Measurements from ENCODE around the gene SLC39A7. TPM values are rescaled to one million over a fixed set of nuclear protein-coding genes. Genes with fewer than 3 reads are reported as not detected.

The SLC39A7 gene
- total and polyA plus RNA-seq, 2 of the 13 experiments (the other 11 are each of a cell fraction or from before 2014, with no cell fraction given) = 142 to 229 TPM

DNA sequence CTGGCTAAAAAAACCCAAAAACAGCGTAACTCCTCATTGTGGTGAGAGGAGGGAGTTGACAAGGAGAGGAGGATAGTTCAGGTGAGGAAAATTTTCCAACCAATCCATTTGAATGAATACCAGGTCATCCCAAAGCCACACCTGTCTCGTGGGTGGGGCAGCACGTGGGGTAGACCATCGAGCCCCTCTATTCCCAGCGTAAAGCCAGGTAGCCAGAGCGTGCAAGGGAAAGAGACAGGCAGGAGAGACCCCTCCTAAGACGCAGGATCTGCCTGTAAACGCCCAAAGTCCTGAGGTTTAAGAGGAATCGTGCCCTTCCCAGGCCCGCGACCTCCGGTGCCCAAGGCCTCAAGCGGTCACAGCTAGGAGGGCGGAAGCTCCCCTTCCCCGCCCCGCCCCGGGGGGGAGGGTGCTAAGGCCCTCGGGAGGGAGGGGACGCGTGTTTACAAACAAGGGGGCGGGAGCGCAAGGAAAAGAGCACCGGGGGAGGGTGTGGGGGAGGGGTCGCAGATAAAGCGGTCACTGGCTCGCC, 914 bp upstream of the SLC39A7 start (continued):
- TF ChIP-seq ZNF253 (CRISPR knock-in tag; IDR thresholded peaks at IDR 0.05; ENCODE audit: borderline replicate concordance) (peak; percentile 69; the same call in 1 of the 2 replicates), ATM (IDR thresholded peaks at IDR 0.05; ENCODE audit: borderline replicate concordance) (no peak), ARNTL (CRISPR knock-in tag; IDR thresholded peaks at IDR 0.05) (peak; percentile 90), RFX5 (IDR thresholded peaks at IDR 0.05; ENCODE audit: low read depth, low read length) (no peak), ZSCAN12 (CRISPR knock-in tag; IDR thresholded peaks at IDR 0.05) (no peak), HES4 (CRISPR knock-in tag; IDR thresholded peaks at IDR 0.05; ENCODE audit: borderline replicate concordance) (no peak; the same call in 1 of the 2 replicates), ZNF772 (CRISPR knock-in tag; IDR thresholded peaks at IDR 0.05) (peak; percentile 51; the same call in 1 of the 2 replicates), NR2F1 (CRISPR knock-in tag; IDR thresholded peaks at IDR 0.05) (peak in 1 of 2 experiments; percentile 54; a peak in 2 of 4 replicates), TAF15 (IDR thresholded peaks at IDR 0.05; ENCODE audit: low read depth, low read length, poor library complexity, severe bottlenecking) (peak; percentile 94), ZNF143 (CRISPR knock-in tag; IDR thresholded peaks at IDR 0.05) (no peak), KLF9 (CRISPR knock-in tag; IDR thresholded peaks at IDR 0.05; ENCODE audit: low read depth) (0 out of 2 replicates have a peak, but pooled peaks have one; percentile 17), ZSCAN20 (CRISPR knock-in tag; IDR thresholded peaks at IDR 0.05; ENCODE audit: borderline replicate concordance) (no peak), TOPORS (CRISPR knock-in tag; IDR thresholded peaks at IDR 0.05) (no peak), ZNF530 (CRISPR knock-in tag; IDR thresholded peaks at IDR 0.05; ENCODE audit: low read depth) (0 out of 2 replicates have a peak, but pooled peaks have one; percentile 19), TAF1 (CRISPR knock-in tag; IDR thresholded peaks at IDR 0.05) (no peak), SMARCE1 (IDR thresholded peaks at IDR 0.05; ENCODE audit: borderline replicate concordance) (no peak), ZFP1 (CRISPR knock-in tag; IDR thresholded peaks at IDR 0.05) (no peak)
- TF ChIP-seq, protein P1, sequence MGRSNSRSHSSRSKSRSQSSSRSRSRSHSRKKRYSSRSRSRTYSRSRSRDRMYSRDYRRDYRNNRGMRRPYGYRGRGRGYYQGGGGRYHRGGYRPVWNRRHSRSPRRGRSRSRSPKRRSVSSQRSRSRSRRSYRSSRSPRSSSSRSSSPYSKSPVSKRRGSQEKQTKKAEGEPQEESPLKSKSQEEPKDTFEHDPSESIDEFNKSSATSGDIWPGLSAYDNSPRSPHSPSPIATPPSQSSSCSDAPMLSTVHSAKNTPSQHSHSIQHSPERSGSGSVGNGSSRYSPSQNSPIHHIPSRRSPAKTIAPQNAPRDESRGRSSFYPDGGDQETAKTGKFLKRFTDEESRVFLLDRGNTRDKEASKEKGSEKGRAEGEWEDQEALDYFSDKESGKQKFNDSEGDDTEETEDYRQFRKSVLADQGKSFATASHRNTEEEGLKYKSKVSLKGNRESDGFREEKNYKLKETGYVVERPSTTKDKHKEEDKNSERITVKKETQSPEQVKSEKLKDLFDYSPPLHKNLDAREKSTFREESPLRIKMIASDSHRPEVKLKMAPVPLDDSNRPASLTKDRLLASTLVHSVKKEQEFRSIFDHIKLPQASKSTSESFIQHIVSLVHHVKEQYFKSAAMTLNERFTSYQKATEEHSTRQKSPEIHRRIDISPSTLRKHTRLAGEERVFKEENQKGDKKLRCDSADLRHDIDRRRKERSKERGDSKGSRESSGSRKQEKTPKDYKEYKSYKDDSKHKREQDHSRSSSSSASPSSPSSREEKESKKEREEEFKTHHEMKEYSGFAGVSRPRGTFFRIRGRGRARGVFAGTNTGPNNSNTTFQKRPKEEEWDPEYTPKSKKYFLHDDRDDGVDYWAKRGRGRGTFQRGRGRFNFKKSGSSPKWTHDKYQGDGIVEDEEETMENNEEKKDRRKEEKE (IDR thresholded peaks at IDR 0.05) = no peak
- TF ChIP-seq, protein P2, sequence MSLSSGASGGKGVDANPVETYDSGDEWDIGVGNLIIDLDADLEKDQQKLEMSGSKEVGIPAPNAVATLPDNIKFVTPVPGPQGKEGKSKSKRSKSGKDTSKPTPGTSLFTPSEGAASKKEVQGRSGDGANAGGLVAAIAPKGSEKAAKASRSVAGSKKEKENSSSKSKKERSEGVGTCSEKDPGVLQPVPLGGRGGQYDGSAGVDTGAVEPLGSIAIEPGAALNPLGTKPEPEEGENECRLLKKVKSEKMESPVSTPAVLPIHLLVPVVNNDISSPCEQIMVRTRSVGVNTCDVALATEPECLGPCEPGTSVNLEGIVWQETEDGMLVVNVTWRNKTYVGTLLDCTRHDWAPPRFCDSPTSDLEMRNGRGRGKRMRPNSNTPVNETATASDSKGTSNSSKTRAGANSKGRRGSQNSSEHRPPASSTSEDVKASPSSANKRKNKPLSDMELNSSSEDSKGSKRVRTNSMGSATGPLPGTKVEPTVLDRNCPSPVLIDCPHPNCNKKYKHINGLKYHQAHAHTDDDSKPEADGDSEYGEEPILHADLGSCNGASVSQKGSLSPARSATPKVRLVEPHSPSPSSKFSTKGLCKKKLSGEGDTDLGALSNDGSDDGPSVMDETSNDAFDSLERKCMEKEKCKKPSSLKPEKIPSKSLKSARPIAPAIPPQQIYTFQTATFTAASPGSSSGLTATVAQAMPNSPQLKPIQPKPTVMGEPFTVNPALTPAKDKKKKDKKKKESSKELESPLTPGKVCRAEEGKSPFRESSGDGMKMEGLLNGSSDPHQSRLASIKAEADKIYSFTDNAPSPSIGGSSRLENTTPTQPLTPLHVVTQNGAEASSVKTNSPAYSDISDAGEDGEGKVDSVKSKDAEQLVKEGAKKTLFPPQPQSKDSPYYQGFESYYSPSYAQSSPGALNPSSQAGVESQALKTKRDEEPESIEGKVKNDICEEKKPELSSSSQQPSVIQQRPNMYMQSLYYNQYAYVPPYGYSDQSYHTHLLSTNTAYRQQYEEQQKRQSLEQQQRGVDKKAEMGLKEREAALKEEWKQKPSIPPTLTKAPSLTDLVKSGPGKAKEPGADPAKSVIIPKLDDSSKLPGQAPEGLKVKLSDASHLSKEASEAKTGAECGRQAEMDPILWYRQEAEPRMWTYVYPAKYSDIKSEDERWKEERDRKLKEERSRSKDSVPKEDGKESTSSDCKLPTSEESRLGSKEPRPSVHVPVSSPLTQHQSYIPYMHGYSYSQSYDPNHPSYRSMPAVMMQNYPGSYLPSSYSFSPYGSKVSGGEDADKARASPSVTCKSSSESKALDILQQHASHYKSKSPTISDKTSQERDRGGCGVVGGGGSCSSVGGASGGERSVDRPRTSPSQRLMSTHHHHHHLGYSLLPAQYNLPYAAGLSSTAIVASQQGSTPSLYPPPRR (CRISPR knock-in tag; IDR thresholded peaks at IDR 0.05; ENCODE audit: borderline replicate concordance) = no peak; the same call in 1 of the 2 replicates
- TF ChIP-seq, protein P3, sequence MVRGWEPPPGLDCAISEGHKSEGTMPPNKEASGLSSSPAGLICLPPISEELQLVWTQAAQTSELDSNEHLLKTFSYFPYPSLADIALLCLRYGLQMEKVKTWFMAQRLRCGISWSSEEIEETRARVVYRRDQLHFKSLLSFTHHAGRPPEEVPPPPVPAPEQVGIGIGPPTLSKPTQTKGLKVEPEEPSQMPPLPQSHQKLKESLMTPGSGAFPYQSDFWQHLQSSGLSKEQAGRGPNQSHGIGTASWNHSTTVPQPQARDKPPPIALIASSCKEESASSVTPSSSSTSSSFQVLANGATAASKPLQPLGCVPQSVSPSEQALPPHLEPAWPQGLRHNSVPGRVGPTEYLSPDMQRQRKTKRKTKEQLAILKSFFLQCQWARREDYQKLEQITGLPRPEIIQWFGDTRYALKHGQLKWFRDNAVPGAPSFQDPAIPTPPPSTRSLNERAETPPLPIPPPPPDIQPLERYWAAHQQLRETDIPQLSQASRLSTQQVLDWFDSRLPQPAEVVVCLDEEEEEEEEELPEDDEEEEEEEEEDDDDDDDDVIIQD (CRISPR knock-in tag; IDR thresholded peaks at IDR 0.05; ENCODE audit: low read depth) = no peak; the same call in 1 of the 2 replicates
- TF ChIP-seq, protein P4, sequence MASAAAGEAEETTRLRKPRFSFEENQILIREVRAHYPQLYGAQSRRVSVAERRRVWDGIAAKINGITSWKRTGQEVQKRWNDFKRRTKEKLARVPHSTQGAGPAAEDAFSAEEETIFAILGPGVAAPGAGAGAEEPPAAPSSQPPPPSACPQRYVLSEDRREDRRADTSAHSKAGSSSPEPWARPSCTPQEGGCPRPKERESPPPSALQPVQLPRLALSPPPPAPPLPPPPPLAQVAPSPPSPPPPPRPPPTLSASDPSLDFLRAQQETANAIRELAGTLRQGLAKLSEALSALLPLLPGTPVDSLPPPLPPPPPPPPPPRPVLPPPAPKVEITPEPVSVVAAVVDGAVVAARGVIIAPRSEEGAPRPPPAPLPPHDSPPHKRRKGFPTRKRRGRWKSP (CRISPR knock-in tag; IDR thresholded peaks at IDR 0.05) = peak; percentile 78
